ENCODE results near the gene CBFA2T3. TPM values are rescaled to one million over a fixed set of nuclear protein-coding genes. Genes with fewer than 3 reads are reported as not detected.

CBFA2T3 gene
- total and polyA plus RNA-seq, 2 of the 8 experiments (the other 6 are each of a cell fraction or from before 2014, with no cell fraction given) = 0.51 to 1.3 TPM

- TF ChIP-seq EP300 (IDR thresholded peaks at IDR 0.05; ENCODE audit: borderline replicate concordance in 1 of 2, low read depth in 2 of 2, low read length in 2 of 2) = no peak
- TF ChIP-seq JUND (IDR thresholded peaks at IDR 0.05; ENCODE audit: low read length) = no peak
- TF ChIP-seq TCF12 (IDR thresholded peaks at IDR 0.05; ENCODE audit: low read depth, low read length) = no peak
- TF ChIP-seq BRCA1 (IDR thresholded peaks at IDR 0.05; ENCODE audit: low read depth, low read length) = no peak
- TF ChIP-seq RNF2 (IDR thresholded peaks at IDR 0.05; ENCODE audit: borderline replicate concordance, low read depth, low read length, missing control alignments, poor library complexity, severe bottlenecking) = no peak
- TF ChIP-seq, protein P1, sequence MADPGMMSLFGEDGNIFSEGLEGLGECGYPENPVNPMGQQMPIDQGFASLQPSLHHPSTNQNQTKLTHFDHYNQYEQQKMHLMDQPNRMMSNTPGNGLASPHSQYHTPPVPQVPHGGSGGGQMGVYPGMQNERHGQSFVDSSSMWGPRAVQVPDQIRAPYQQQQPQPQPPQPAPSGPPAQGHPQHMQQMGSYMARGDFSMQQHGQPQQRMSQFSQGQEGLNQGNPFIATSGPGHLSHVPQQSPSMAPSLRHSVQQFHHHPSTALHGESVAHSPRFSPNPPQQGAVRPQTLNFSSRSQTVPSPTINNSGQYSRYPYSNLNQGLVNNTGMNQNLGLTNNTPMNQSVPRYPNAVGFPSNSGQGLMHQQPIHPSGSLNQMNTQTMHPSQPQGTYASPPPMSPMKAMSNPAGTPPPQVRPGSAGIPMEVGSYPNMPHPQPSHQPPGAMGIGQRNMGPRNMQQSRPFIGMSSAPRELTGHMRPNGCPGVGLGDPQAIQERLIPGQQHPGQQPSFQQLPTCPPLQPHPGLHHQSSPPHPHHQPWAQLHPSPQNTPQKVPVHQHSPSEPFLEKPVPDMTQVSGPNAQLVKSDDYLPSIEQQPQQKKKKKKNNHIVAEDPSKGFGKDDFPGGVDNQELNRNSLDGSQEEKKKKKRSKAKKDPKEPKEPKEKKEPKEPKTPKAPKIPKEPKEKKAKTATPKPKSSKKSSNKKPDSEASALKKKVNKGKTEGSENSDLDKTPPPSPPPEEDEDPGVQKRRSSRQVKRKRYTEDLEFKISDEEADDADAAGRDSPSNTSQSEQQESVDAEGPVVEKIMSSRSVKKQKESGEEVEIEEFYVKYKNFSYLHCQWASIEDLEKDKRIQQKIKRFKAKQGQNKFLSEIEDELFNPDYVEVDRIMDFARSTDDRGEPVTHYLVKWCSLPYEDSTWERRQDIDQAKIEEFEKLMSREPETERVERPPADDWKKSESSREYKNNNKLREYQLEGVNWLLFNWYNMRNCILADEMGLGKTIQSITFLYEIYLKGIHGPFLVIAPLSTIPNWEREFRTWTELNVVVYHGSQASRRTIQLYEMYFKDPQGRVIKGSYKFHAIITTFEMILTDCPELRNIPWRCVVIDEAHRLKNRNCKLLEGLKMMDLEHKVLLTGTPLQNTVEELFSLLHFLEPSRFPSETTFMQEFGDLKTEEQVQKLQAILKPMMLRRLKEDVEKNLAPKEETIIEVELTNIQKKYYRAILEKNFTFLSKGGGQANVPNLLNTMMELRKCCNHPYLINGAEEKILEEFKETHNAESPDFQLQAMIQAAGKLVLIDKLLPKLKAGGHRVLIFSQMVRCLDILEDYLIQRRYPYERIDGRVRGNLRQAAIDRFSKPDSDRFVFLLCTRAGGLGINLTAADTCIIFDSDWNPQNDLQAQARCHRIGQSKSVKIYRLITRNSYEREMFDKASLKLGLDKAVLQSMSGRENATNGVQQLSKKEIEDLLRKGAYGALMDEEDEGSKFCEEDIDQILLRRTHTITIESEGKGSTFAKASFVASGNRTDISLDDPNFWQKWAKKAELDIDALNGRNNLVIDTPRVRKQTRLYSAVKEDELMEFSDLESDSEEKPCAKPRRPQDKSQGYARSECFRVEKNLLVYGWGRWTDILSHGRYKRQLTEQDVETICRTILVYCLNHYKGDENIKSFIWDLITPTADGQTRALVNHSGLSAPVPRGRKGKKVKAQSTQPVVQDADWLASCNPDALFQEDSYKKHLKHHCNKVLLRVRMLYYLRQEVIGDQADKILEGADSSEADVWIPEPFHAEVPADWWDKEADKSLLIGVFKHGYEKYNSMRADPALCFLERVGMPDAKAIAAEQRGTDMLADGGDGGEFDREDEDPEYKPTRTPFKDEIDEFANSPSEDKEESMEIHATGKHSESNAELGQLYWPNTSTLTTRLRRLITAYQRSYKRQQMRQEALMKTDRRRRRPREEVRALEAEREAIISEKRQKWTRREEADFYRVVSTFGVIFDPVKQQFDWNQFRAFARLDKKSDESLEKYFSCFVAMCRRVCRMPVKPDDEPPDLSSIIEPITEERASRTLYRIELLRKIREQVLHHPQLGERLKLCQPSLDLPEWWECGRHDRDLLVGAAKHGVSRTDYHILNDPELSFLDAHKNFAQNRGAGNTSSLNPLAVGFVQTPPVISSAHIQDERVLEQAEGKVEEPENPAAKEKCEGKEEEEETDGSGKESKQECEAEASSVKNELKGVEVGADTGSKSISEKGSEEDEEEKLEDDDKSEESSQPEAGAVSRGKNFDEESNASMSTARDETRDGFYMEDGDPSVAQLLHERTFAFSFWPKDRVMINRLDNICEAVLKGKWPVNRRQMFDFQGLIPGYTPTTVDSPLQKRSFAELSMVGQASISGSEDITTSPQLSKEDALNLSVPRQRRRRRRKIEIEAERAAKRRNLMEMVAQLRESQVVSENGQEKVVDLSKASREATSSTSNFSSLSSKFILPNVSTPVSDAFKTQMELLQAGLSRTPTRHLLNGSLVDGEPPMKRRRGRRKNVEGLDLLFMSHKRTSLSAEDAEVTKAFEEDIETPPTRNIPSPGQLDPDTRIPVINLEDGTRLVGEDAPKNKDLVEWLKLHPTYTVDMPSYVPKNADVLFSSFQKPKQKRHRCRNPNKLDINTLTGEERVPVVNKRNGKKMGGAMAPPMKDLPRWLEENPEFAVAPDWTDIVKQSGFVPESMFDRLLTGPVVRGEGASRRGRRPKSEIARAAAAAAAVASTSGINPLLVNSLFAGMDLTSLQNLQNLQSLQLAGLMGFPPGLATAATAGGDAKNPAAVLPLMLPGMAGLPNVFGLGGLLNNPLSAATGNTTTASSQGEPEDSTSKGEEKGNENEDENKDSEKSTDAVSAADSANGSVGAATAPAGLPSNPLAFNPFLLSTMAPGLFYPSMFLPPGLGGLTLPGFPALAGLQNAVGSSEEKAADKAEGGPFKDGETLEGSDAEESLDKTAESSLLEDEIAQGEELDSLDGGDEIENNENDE (IDR thresholded peaks at IDR 0.05; ENCODE audit: insufficient replicate concordance, low read length) = no peak
- no peak for TF ChIP-seq GTF2F1 (IDR thresholded peaks at IDR 0.05; ENCODE audit: borderline replicate concordance, low read depth, low read length)
- TF ChIP-seq EZH2 (IDR thresholded peaks at IDR 0.05; ENCODE audit: low read depth, low read length, severe bottlenecking) = no peak
- no peak for TF ChIP-seq TBP (IDR thresholded peaks at IDR 0.05; ENCODE audit: low read depth, low read length)
Observed at GRCh38 chr16:88939245-88939971, 37.6 kb downstream of the CBFA2T3 start (continued).
